Stimulated activated CD4-positive, alpha-beta T cell treated with anti-CD3 and anti-CD28 coated beads, Interleukin-2, amount 100 ng/mL, for 24 hours (primary cell): ENCODE data around the gene ZDHHC3.

Experiments used
- DNase-seq, 2 donors: peaks; one replicate each; pipeline ENCODE4 v3.0.0-alpha.2; 2020

Gene ZDHHC3

GRCh38 chr3:44926172-44926571, 49.8 kb downstream of the ZDHHC3 start:
- DNase-seq = no peak

- no peak for DNase-seq
Measured at GRCh38 chr3:44924457-44925084, 51.4 kb downstream of the ZDHHC3 start.

GRCh38 chr3:44923632-44924456, 52.1 kb downstream of the ZDHHC3 start:
- DNase-seq = no peak

GRCh38 chr3:44920081-44920480, 55.9 kb downstream of the ZDHHC3 start:
- DNase-seq = no peak

- no peak for DNase-seq
Measured at GRCh38 chr3:44918581-44918980, 57.4 kb downstream of the ZDHHC3 start.

- no peak for DNase-seq
Measured at GRCh38 chr3:44918087-44918486, 57.9 kb downstream of the ZDHHC3 start.

- DNase-seq = no peak
Measured at GRCh38 chr3:44915702-44916438, 60.1 kb downstream of the ZDHHC3 start.

- DNase-seq = no peak
Measured at GRCh38 chr3:44914936-44915335, 61.0 kb downstream of the ZDHHC3 start.

GRCh38 chr3:44913868-44914468, 62.0 kb downstream of the ZDHHC3 start:
- DNase-seq = peak; percentile 71 to 75

GRCh38 chr3:44910693-44911092, 65.3 kb downstream of the ZDHHC3 start:
- DNase-seq = no peak

- no peak for DNase-seq
Measured at GRCh38 chr3:44909063-44909462, 66.9 kb downstream of the ZDHHC3 start.

GRCh38 chr3:44907612-44908011, 68.4 kb downstream of the ZDHHC3 start:
- no peak for DNase-seq

- DNase-seq = peak in 1 of 2 donors; percentile 16
Measured at GRCh38 chr3:44906997-44907396, 69.0 kb downstream of the ZDHHC3 start.

- no peak for DNase-seq
Measured at GRCh38 chr3:44905446-44906157, 70.4 kb downstream of the ZDHHC3 start.

- no peak for DNase-seq
Measured at GRCh38 chr3:44903751-44904150, 72.2 kb downstream of the ZDHHC3 start.

GRCh38 chr3:44903314-44903713, 72.7 kb downstream of the ZDHHC3 start:
- DNase-seq = no peak

GRCh38 chr3:44902628-44903027, 73.3 kb downstream of the ZDHHC3 start:
- no peak for DNase-seq

- DNase-seq = no peak
Measured at GRCh38 chr3:44899683-44900367, 76.1 kb downstream of the ZDHHC3 start.

- DNase-seq = no peak
Measured at GRCh38 chr3:44896440-44896839, 79.5 kb downstream of the ZDHHC3 start.

- no peak for DNase-seq
Measured at GRCh38 chr3:44894485-44894884, 81.5 kb downstream of the ZDHHC3 start.

- no peak for DNase-seq
Measured at GRCh38 chr3:44893097-44893496, 82.9 kb downstream of the ZDHHC3 start.

GRCh38 chr3:44892689-44893088, 83.3 kb downstream of the ZDHHC3 start:
- no peak for DNase-seq
